K562 (cell line): ENCODE measurements around the gene HLCS. TPM values are rescaled to one million over a fixed set of nuclear protein-coding genes. Genes with fewer than 3 reads are reported as not detected.

Experiments used
- ATAC-seq: fragments of 200-7000 bp; cut with Tn5 transposase; 3 replicates; pipeline ENCODE4 v1.9.1; 2020; ENCODE audit warnings: moderate library complexity
- BruUV-seq: library from RNA; stranded (reverse); fragments of 400-500 nt; replicated peaks from 2 replicates; lab custom pipeline; 2021; lab: Mats Ljungman, UMichigan
- CTCF ChIA-PET: fragments of 300-600 bp; formaldehyde crosslinking; extraction: SDS; loops from one replicate; lab custom pipeline; 2021; ENCODE audit warnings: low intra/inter-chr PET ratio; lab: Yijun Ruan, JAX
- POLR2A ChIA-PET: fragments of 300-600, 350-650 bp; sonication (Branson Sonifier 250); formaldehyde crosslinking; extraction: SDS; loops from one replicate; lab custom pipeline; 2021; ENCODE audit warnings: antibody characterized with exemption, inconsistent platforms; lab: Yijun Ruan, JAX
- DNase-seq, 4 experiments: peaks; one replicate each; pipeline versions ENCODE4 v3.0.0 to v3.0.0-alpha.2; 2011 to 2018; ENCODE audit warnings: low spot score in 3 of 4, mixed read lengths in 3 of 4; ENCODE audit errors: extremely low read depth in 1 of 4
- FAIRE-seq: peaks from 2 replicates; lab custom pipeline; 2011; peaks lifted over from hg19 to GRCh38; lab: Jason Lieb, UNC
- H2AFZ ChIP-seq: 2 replicates; pipeline ENCODE4 v1.6.0; 2011; ENCODE audit warnings: low read depth, low read length, control low read depth, inconsistent platforms
- H3K27ac ChIP-seq: fragments of 200-600 bp; 3 replicates; pipeline ENCODE4 v1.8.0; 2011; ENCODE audit warnings: low read depth, mild to moderate bottlenecking, control low read depth, inconsistent platforms, low read length, moderate library complexity, mixed read lengths; ENCODE audit errors: extremely low read depth
- H3K27me3 ChIP-seq, 2 experiments: fragments of 300-600 bp in 1 of 2; 2 replicates in 1 of 2; 3 replicates in 1 of 2; pipeline versions ENCODE4 v1.6.0 to v1.8.0; 2011; ENCODE audit warnings: inconsistent platforms in 2 of 2, low read length in 2 of 2, mild to moderate bottlenecking in 1 of 2, mixed read lengths in 1 of 2, moderate library complexity in 1 of 2; ENCODE audit not compliant: control insufficient read depth in 2 of 2, insufficient read depth in 2 of 2
- H3K36me3 ChIP-seq: fragments of 300-600 bp; 3 replicates; pipeline ENCODE4 v1.8.0; 2011; ENCODE audit warnings: mild to moderate bottlenecking, low read length, inconsistent platforms; ENCODE audit not compliant: control insufficient read depth, insufficient read depth
- H3K4me1 ChIP-seq, 2 experiments: fragments of 200-600 bp in 1 of 2; replicated peaks in 1 of 2; 2 replicates in 1 of 2; 3 replicates in 1 of 2; pipeline versions ENCODE4 v1.5.1 to v1.8.0; 2011; ENCODE audit warnings: inconsistent platforms in 2 of 2, low read length in 2 of 2, mild to moderate bottlenecking in 1 of 2, mixed read lengths in 1 of 2, moderate library complexity in 1 of 2; ENCODE audit not compliant: control insufficient read depth in 2 of 2, insufficient read depth in 2 of 2
- H3K4me2 ChIP-seq: 2 replicates; pipeline ENCODE4 v1.6.1; 2011; ENCODE audit warnings: low read length, control low read depth, inconsistent platforms, mixed read lengths; ENCODE audit not compliant: insufficient read depth
- H3K4me3 ChIP-seq: fragments of 200-600 bp; sonication (generic), shearing (Covaris generic); 2 replicates; pipeline ENCODE4 v1.5.1; 2016; ENCODE audit warnings: control low read depth, inconsistent platforms
- H3K79me2 ChIP-seq: fragments of 200-600 bp; 3 replicates; pipeline ENCODE4 v1.8.0; 2011; ENCODE audit warnings: low read length, inconsistent platforms; ENCODE audit not compliant: control insufficient read depth, insufficient read depth
- H3K9ac ChIP-seq, 2 experiments: 2 replicates each; pipeline versions ENCODE4 v1.6.0 to v1.6.1; 2011; ENCODE audit warnings: low read depth in 2 of 2, low read length in 2 of 2, control low read depth in 1 of 2, inconsistent platforms in 1 of 2, mild to moderate bottlenecking in 1 of 2, mixed read lengths in 1 of 2; ENCODE audit not compliant: insufficient read depth in 1 of 2
- H3K9me1 ChIP-seq: one replicate; pipeline ENCODE4 v1.6.0; 2011; ENCODE audit warnings: inconsistent platforms, mild to moderate bottlenecking, low read length, moderate library complexity; ENCODE audit not compliant: control insufficient read depth, insufficient read depth
- H3K9me3 ChIP-seq: replicated peaks from 2 replicates; pipeline ENCODE4 v1.5.1; 2011; ENCODE audit warnings: low read depth, low read length, inconsistent platforms; ENCODE audit not compliant: control insufficient read depth, insufficient read depth
- H4K20me1 ChIP-seq: replicated peaks from 2 replicates; pipeline ENCODE4 v1.6.1; 2011; ENCODE audit warnings: low read length, inconsistent platforms, mixed read lengths; ENCODE audit not compliant: control insufficient read depth, insufficient read depth
- WGBS: fragments of 100-300 bp; shearing (Covaris generic); methylation state at CpG from one replicate; pipeline ENCODE4 v1.1.6; 2016; ENCODE audit warnings: low coverage, mixed read lengths; ENCODE audit not compliant: insufficient coverage; ENCODE audit errors: missing lambda C conversion rate; 5-methylcytosine and 5-hydroxymethylcytosine counted together
- in situ Hi-C: fragments of 300-500 bp; cut with MboI; formaldehyde crosslinking; loops from 4 replicates; pipeline ENCODE4 v1.15.0; 2018; ENCODE audit warnings: inconsistent platforms, mixed read lengths
- intact Hi-C: fragments of 100-400 bp; cut with micrococcal nuclease; formaldehyde crosslinking; loops from 2 replicates; pipeline ENCODE4 v1.14.2; 2022
- polyA plus RNA-seq, 8 experiments: library from polyadenylated mRNA; depleted of rRNA in 4 of 8; stranded (reverse) in 5 of 8; unstranded in 3 of 8; fragments of >200 nt; fragmentation: Nextera tagmentation in 2 of 8; fragmentation: Illumina TruSeq in 1 of 8; extraction: Ambion mirVana in 2 of 8; extraction: Trizol in 1 of 8; gene quantifications; 2 replicates each; pipeline versions ENCODE4 v1.2.1 to v1.2.3, GENCODE V29; 2011 to 2014; ENCODE audit warnings: inconsistent platforms in 1 of 8, missing spikeins in 1 of 8
- total RNA-seq, 7 experiments: library from RNA; depleted of rRNA in 6 of 7; stranded (reverse); fragments of >200 nt in 6 of 7; fragmentation: Illumina TruSeq in 2 of 7; extraction: Trizol in 2 of 7; gene quantifications; 2 replicates each; pipeline versions ENCODE4 v1.2.1 to v1.2.3, GENCODE V29; 2011 to 2021; ENCODE audit warnings: low replicate concordance in 1 of 7
- TF ChIP-seq, protein P1 (sequence below): fragments of 450-650 bp; IDR thresholded peaks from 2 replicates; pipeline ENCODE4 v1.6.1; 2016; ENCODE audit warnings: low read depth, mild to moderate bottlenecking, moderate library complexity

HLCS gene
- total and polyA plus RNA-seq, 9 of the 15 experiments (the other 6 are each of a cell fraction or from before 2014, with no cell fraction given): 3.0 to 21.5 (median 17.1) TPM

DNA sequence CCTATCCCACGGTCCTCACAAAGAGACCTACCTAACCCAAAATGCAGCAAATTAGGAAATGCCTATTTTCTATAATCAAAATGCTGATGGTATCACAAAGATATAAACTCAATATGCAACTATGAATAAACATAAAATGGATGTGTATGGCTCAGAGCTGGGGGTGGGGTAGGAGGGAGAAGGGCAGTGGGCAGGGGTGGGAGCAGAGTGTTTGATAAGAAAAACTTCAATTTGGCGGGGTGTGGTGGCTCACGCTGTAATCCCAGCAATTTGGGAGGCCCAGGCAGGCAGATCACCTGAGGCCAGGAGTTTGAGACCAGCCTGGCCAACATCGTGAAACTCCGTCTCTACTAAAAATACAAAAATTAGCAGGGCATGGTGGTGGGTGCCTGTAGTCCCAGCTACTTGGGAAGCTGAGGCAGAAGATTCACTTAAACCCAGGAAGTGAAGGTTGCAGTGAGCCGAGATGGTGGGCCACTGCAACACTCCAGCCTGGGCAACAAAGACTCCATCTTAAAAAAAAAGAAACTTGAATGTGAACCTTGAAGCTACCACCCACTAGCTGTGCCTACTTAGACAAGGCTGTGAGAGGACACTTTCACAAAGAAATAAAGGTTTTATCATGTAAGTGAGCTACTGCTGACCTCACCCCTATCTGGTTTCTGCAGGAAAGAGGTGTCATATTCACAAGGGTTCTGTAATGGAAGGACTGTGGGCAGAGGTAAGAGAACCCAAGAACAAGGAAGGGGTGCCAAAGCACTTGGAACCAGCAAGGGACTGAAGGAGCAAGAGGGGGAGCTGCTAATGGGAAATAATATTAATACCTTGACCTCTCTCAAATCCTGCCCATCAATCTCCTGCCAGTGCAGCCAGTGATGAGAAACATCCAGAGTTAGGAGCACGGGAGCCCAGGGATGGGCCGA lies 53.0 kb downstream of the HLCS start:
- Histone ChIP-seq H3K9me3 (no peaks in the 10 kb centered on the region), H3K4me2 (no peak overlapping the region), H2AFZ (no peak overlapping the region), H3K36me3 (no peaks in the 10 kb centered on the region), H3K27me3 (no peaks in the 10 kb centered on the region), H3K79me2 (no peaks in the 10 kb centered on the region), H3K27ac (no peak overlapping the region), H3K4me3 (no peak overlapping the region), H4K20me1 (no peaks in the 10 kb centered on the region), H3K9me1 (no peaks in the 10 kb centered on the region), H3K4me1 (peaks cover 5 to 6% of the 10 kb centered on the region in 2 experiments; a peak in 3 of 5 replicates), H3K9ac (no peak overlapping the region)
- in situ Hi-C loops (no loop called here), intact Hi-C loops (no loop called here)
- ChIA-PET CTCF (interaction anchor here (0.9 kb wide), 1 partner anchor 234 kb away, joined by 3 read pairs; no protein-coding TSS in a partner anchor), POLR2A (interaction anchor here (0.6 to 1.0 kb wide), 2 partner anchors 11 to 563 kb away, joined by 4 read pairs; no protein-coding TSS in a partner anchor)
- no peak for DNase-seq
- no peak for ATAC-seq
- FAIRE-seq: no peak
- 60% methylated on average over 8 of the region's 8 CpGs for WGBS
- BruUV-seq: no TSS peak
- TF ChIP-seq, protein P1, sequence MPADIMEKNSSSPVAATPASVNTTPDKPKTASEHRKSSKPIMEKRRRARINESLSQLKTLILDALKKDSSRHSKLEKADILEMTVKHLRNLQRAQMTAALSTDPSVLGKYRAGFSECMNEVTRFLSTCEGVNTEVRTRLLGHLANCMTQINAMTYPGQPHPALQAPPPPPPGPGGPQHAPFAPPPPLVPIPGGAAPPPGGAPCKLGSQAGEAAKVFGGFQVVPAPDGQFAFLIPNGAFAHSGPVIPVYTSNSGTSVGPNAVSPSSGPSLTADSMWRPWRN: no peak
